Stimulated activated CD8-positive, alpha-beta memory T cell treated with anti-CD3 and anti-CD28 coated beads, Interleukin-4, amount 100 ng/mL, for 4 hours (primary cell): Measurements from ENCODE around the gene THEMIS.

Experiments used
- DNase-seq, 2 donors: peaks; one replicate each; pipeline ENCODE4 v3.0.0-alpha.2; 2020; ENCODE audit warnings: low read depth in 2 of 2, low spot score in 1 of 2

THEMIS gene

GRCh38 chr6:127859956-127860355, 40.9 kb downstream of the THEMIS start:
- DNase-seq, result no peak

- DNase-seq, result no peak
Observed at GRCh38 chr6:127858727-127859391, 42.0 kb downstream of the THEMIS start.

GRCh38 chr6:127857051-127857637, 43.7 kb downstream of the THEMIS start:
- no peak for DNase-seq

- DNase-seq, result peak in 1 of 2 donors; percentile 11
Observed at GRCh38 chr6:127855542-127856159, 45.2 kb downstream of the THEMIS start.

GRCh38 chr6:127854009-127854408, 46.8 kb downstream of the THEMIS start:
- DNase-seq, result no peak

GRCh38 chr6:127851197-127851596, 49.7 kb downstream of the THEMIS start:
- no peak for DNase-seq

GRCh38 chr6:127845242-127845641, 55.6 kb downstream of the THEMIS start:
- no peak for DNase-seq

- DNase-seq, result no peak
Observed at GRCh38 chr6:127844529-127844928, 56.3 kb downstream of the THEMIS start.

GRCh38 chr6:127843582-127843981, 57.3 kb downstream of the THEMIS start:
- DNase-seq, result no peak

GRCh38 chr6:127842562-127842961, 58.3 kb downstream of the THEMIS start:
- DNase-seq, result no peak

- DNase-seq, result no peak
Observed at GRCh38 chr6:127841811-127842210, 59.0 kb downstream of the THEMIS start.

- DNase-seq, result no peak
Observed at GRCh38 chr6:127834136-127834535, 66.7 kb downstream of the THEMIS start.

GRCh38 chr6:127833336-127833735, 67.5 kb downstream of the THEMIS start:
- DNase-seq, result no peak

- DNase-seq, result no peak
Observed at GRCh38 chr6:127832381-127832780, 68.5 kb downstream of the THEMIS start.

GRCh38 chr6:127824061-127824460, 76.8 kb downstream of the THEMIS start:
- DNase-seq, result no peak

- DNase-seq, result no peak
Observed at GRCh38 chr6:127821431-127821830, 79.4 kb downstream of the THEMIS start.

GRCh38 chr6:127818149-127818548, 82.7 kb downstream of the THEMIS start:
- no peak for DNase-seq

- no peak for DNase-seq
Observed at GRCh38 chr6:127816643-127817042, 84.2 kb downstream of the THEMIS start.

GRCh38 chr6:127813699-127814027, 87.2 kb downstream of the THEMIS start:
- no peak for DNase-seq

GRCh38 chr6:127812985-127813698, 87.7 kb downstream of the THEMIS start:
- no peak for DNase-seq

- DNase-seq, result no peak
Observed at GRCh38 chr6:127811900-127812570, 88.8 kb downstream of the THEMIS start.
